Glomerular visceral epithelial cell (primary cell): Measurements from ENCODE around the gene ANGEL2.
"Not testable (repeated sequence)": the region's sequence is repeated elsewhere in the genome, so short reads cannot be mapped to it uniquely, and the experiment has no call there.

ENCODE experiments used
- DNase-seq: peaks from one replicate; pipeline ENCODE4 v3.0.0-alpha.2; 2016; ENCODE audit errors: extremely low spot score

Gene ANGEL2

GRCh38 chr1:212975111-212975918 is 40.4 kb downstream of the ANGEL2 start:
- DNase-seq, result no peak

GRCh38 chr1:212974711-212975110 is 41.0 kb downstream of the ANGEL2 start:
- no peak for DNase-seq

DNA sequence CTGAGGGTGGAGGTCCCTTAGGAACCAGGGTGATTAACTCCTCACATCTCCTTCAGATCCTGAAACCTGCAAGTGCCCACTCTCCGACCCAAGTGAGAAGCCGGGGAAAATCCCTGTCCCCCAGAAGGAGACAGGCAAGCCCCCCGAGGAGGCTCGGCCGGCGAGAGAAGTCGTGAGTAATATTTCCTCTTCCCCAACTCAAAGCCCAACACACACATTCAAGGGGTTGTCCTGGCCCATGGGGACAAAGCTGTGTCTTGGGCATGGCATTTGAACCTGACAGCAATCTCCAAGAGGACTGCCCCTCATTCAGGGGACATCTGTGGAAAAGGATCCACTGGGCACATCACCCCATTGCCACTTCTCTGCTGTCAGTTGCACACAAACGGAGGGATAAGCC is 41.8 kb downstream of the ANGEL2 start:
- no peak for DNase-seq

GRCh38 chr1:212973426-212973825 is 42.2 kb downstream of the ANGEL2 start:
- no peak for DNase-seq

DNA sequence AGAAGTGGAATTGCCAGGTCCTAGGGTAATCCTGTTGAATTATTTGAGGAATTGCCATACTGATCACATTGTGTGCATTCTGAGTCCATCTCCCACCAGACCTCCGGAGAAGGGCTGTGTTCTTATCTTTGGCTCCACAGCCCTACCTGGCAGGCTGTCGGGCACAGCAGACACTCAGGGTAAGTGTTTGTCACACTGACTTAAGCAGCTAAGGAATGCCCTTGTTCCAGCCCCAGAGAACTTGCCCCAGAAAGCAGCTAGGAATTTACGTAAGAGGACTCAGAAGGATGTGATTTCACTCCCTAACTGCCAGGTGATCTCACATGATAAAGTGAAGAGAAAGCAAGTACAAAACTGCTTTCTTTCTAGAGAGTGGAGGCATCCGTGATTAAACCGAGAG is 44.4 kb downstream of the ANGEL2 start:
- no peak for DNase-seq

- DNase-seq, result peak; percentile 53
Measured at GRCh38 chr1:212970085-212970484, 45.6 kb downstream of the ANGEL2 start.

DNA sequence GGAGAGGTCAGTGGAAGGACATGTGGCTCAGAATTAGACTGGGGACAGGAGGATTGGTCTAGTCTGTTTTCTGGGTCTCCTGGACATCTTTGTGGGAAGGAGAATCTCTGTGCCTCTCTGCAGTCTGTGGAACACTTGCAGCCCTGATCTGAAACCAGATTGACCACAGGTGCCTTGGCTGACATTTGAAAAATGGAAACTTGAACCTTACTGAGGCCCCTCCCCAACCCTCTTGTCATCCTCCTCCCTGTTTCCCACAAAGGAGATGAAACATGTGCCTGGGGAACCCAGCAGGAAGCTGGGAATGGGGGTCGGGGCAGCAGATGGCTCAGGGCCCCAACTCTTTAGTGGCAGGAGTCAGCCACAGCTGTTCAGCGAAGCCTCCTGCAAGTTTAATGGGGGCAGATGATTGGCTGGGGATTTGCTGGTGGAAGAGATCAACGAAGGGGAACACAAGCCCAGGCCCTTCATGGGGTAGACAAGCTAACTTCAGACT is 47.3 kb downstream of the ANGEL2 start:
- DNase-seq, result no peak

GRCh38 chr1:212967801-212968200 is 47.9 kb downstream of the ANGEL2 start:
- DNase-seq, result peak; percentile 42

GRCh38 chr1:212966616-212967015 is 49.1 kb downstream of the ANGEL2 start:
- no peak for DNase-seq

DNA sequence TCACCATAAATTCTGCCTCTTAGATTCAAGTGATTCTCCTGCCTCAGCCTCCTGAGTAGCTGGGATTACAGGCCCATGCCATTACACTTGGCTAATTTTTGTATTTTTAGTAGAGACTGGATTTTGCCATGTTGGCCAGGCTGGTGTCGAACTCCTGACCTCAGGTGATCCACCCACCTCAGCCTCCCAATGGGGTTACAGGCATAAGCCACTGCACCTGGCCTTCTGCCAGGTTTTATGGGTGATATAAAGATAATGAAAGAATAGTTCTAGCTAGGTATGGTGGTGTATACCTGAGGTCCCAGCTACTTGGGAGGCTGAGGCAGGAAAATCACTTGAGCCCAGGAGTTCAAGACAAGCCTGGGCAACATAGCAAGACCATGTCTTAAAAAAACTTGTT is 50.7 kb downstream of the ANGEL2 start:
- not testable (repeated sequence) for DNase-seq

- DNase-seq, result no peak
Measured at GRCh38 chr1:212964102-212964501, 51.6 kb downstream of the ANGEL2 start.

DNA sequence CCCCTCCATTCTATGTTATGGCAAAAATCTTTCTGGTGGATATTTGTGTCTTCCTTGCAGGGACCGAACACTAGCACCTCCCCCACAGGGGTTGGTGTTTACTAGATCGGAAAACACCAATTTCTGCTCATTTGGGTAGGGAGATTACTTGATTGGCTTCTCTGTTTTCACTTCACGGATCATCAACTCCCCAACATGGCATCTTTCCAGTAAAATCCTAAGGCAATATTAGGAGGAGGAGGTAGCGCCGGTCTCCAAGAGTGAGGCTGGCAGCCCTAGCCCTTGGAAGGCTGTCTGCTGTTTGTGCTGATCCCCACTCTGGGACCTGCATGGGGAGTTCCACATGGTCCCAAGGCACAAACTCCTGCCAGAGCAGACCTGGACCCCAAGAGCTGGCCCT is 53.2 kb downstream of the ANGEL2 start:
- DNase-seq, result no peak

- no peak for DNase-seq
Measured at GRCh38 chr1:212960932-212961331, 54.7 kb downstream of the ANGEL2 start.

DNA sequence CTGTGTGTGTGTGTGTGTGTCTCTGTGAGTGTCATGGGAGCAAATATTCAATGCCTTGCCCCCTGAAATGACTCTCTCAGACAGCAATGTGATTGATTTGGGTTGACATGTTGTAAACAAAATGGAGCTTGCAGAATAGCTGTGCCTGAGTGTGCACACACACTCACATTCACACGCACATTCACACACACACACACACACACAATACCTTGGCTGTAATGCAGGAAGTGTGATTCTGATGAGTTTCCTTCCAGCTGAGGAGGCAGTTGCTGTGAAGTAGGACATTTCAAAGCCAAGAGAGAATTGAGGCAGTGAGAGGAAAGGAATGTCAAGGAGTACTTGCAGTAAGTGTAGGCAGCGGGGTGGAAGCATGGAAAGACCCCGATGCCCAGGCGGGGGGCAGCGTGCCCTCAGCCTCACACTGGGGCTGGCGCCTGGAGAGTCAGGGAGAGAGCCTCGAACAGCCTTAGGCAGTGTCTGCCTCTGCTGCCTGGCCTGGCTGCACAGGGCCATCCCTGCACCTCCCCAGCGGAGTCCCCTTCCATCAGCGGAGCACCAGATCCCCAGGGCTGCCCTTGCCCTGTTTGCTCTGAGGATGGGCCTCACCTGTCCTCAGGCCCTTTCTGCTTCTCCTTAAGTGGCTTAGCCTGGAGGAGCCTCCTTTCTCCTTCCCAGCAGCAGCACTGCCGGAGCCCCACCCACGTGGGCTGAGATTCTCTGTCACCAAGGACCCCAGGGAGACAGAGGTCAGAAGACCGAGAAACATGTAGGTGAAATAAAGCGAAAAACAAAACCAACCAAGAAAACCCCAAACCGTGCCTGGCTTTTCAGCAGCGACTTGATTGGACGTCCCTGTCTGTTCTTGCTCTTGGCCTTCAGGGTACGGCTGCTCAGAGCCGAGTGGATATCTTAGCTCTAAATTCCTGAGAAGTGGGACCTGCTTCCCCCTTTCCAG is 56.1 kb downstream of the ANGEL2 start:
- no peak for DNase-seq

GRCh38 chr1:212958175-212958574 is 57.5 kb downstream of the ANGEL2 start:
- peak; percentile 90 for DNase-seq

DNA sequence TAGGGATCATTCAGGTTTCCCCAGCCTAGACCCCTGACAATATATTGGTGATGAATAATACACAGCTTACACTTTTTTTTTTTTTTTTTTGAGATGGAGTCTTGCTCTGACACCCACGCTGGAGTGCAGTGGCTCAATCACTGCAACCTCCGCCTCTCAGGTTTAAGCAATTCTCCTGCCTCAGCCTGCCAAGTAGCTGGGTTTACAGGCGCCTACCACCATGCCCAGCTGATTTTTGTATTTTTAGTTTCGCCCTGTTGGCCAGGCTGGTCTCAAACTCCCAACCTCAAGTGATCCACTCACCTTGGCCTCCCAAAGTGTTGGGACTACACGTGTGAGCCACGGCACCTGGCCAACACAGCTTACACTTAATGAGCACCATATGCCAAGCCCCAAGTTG is 58.1 kb downstream of the ANGEL2 start:
- DNase-seq, result no peak

DNA sequence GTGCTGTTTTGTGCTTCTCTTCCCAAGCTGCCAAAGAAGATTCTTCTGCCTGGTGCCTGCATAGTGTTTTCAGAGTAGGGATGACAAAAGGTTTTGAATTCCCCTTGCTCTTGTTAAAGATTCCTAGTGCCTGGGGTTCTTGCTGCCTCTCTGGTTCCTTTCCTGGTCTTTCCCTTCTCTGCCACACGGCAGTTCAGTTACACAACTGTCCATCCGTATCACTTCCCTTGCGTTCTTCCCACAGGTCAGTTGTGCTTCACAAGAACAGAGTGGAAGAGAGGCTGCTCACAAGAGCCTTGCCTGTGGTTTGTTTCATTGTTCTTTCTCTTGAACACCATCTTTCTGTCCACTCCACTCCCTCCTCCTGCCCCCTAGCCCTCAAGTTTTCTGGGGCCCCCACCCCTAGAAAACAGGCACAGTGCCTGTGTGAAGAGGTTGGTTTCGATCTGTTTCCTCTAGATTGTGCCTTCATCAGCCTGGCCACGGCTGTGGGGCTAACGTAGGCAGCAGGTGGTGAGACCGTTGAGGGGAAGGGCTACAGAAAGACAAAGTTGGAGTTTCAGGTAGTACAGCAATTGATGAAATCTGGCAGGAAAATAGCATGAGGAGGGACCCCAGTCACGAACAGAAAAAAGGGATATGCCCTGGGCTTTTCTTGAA is 59.6 kb downstream of the ANGEL2 start:
- no peak for DNase-seq

DNA sequence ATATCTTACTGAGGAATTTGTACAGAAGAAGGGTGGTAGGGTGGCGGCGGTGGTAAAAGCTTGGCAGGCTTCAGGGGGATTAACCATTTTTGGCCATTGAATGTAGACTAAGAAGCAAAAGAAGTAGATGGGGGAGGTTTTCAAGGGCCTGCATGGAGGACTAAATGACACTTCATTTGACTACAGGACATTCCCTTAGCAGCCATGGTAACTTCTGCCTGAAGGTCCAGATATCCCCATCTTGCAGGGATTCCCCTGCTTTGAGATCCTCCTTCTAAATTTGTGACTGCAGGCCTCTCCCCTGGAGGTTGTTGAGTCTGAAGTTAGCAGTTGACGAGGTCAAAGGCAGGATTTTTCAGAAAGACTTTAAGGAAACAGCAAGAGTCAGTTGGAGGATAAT is 60.6 kb downstream of the ANGEL2 start:
- DNase-seq, result no peak

DNA sequence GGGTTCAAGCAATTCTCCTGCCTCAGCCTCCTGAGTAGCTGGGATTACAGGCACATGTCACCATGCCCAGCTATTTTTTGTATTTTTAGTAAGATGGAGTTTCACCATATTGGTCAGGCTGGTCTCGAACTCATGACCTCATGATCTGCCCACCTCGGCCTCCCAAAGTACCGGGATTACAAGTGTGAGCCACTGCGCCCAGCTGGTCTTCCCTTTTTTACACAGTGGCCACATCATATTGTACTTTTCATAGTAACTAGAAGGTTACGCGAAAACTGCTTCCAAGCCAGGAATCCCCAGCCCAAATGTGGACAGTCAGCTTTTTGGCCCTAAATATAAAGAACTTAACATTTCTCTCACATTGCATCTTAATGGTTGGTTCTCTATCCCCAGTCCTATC is 61.2 kb downstream of the ANGEL2 start:
- DNase-seq, result no peak

GRCh38 chr1:212953321-212953720 is 62.3 kb downstream of the ANGEL2 start:
- no peak for DNase-seq

DNA sequence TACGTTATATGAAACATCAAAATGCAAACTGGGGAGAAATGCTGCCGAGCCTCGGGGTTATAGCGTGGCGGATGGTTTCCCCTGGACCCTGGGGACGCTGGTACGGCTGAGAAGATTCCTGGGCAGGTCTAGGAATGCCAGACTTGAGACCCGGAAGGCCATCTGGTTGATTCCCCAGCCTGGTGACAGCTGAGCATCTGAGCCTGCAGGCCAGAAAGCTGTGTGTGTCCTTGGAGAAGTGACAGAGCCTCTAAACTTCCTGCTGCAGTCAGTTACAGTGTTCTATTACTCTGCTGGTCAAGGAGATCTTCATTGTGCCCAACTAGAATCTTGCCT is 63.1 kb downstream of the ANGEL2 start:
- no peak for DNase-seq

GRCh38 chr1:212951947-212952640 is 63.6 kb downstream of the ANGEL2 start:
- no peak for DNase-seq
